GM23338 (cell line): ENCODE measurements around the gene KRT12. TPM values are rescaled to one million over a fixed set of nuclear protein-coding genes. Genes with fewer than 3 reads are reported as not detected.

Source experiments
- ATAC-seq: fragments of 200-7000 bp; cut with Tn5 transposase; 3 replicates; pipeline ENCODE4 v1.9.1; 2020
- DNase-seq: peaks from one replicate; pipeline ENCODE4 v3.0.0-alpha.2; 2015; ENCODE audit warnings: low spot score
- H2AFZ ChIP-seq: fragments of 200-600 bp; sonication (generic); 2 replicates; pipeline ENCODE4 v1.8.0; 2016; ENCODE audit warnings: antibody characterized with exemption, mild to moderate bottlenecking, moderate library complexity
- H3F3A ChIP-seq: fragments of 200-600 bp; sonication (generic); replicated peaks from 2 replicates; pipeline ENCODE4 v1.8.0; 2017; ENCODE audit warnings: antibody characterized with exemption, mixed run types, low read depth
- H3K27ac ChIP-seq: fragments of 200-600 bp; sonication (generic); 2 replicates; pipeline ENCODE4 v1.6.1; 2016; ENCODE audit warnings: low read depth
- H3K27me3 ChIP-seq: fragments of 200-600 bp; sonication (generic); 2 replicates; pipeline ENCODE4 v1.8.0; 2016; ENCODE audit warnings: mild to moderate bottlenecking, mixed run types, moderate library complexity; ENCODE audit not compliant: insufficient read depth
- H3K36me3 ChIP-seq: fragments of 200-600 bp; sonication (generic); 2 replicates; pipeline ENCODE4 v1.8.0; 2016; ENCODE audit warnings: mild to moderate bottlenecking; ENCODE audit not compliant: insufficient read depth
- H3K4me1 ChIP-seq: fragments of 200-600 bp; sonication (generic); 2 replicates; pipeline ENCODE4 v1.8.0; 2016; ENCODE audit warnings: mild to moderate bottlenecking, moderate library complexity; ENCODE audit not compliant: insufficient read depth
- H3K4me2 ChIP-seq: fragments of 200-600 bp; sonication (generic); 2 replicates; pipeline ENCODE4 v1.7.1; 2017; ENCODE audit warnings: mixed run types
- H3K4me3 ChIP-seq: fragments of 200-600 bp; sonication (generic); 2 replicates; pipeline ENCODE4 v1.6.1; 2016; ENCODE audit warnings: mixed run types
- H3K79me2 ChIP-seq: fragments of 200-600 bp; sonication (generic); replicated peaks from 2 replicates; pipeline ENCODE4 v1.8.0; 2017; ENCODE audit warnings: mild to moderate bottlenecking; ENCODE audit not compliant: insufficient read depth
- H3K9me2 ChIP-seq: fragments of 200-600 bp; sonication (generic); 2 replicates; pipeline ENCODE4 v1.8.0; 2017; ENCODE audit not compliant: insufficient read depth
- H4K20me1 ChIP-seq: fragments of 200-600 bp; sonication (generic); replicated peaks from 2 replicates; pipeline ENCODE4 v1.8.0; 2017; ENCODE audit warnings: mild to moderate bottlenecking; ENCODE audit not compliant: insufficient read depth
- H3K27ac Mint-ChIP-seq: 2 replicates; pipeline ENCODE4 v1.8.0; 2020; ENCODE audit warnings: inconsistent platforms, mild to moderate bottlenecking, moderate library complexity, mixed read lengths
- H3K27me3 Mint-ChIP-seq: 3 replicates; pipeline ENCODE4 v1.8.0; 2022; ENCODE audit warnings: low read depth, mild to moderate bottlenecking, moderate library complexity, mixed read lengths, inconsistent platforms; ENCODE audit not compliant: insufficient read depth, poor library complexity
- H3K36me3 Mint-ChIP-seq: 3 replicates; pipeline ENCODE4 v1.8.0; 2021; ENCODE audit warnings: low read depth, mild to moderate bottlenecking, inconsistent platforms, moderate library complexity, mixed read lengths
- H3K4me1 Mint-ChIP-seq: 3 replicates; pipeline ENCODE4 v1.8.0; 2020; ENCODE audit warnings: mild to moderate bottlenecking, inconsistent platforms, mixed read lengths
- H3K4me3 Mint-ChIP-seq: 3 replicates; pipeline ENCODE4 v1.8.0; 2021; ENCODE audit warnings: moderate library complexity, mild to moderate bottlenecking, inconsistent platforms, mixed read lengths
- H3K9me3 Mint-ChIP-seq: 3 replicates; pipeline ENCODE4 v1.8.0; 2020; ENCODE audit warnings: moderate library complexity, mild to moderate bottlenecking, inconsistent platforms, mixed read lengths
- CREB1 ChIP-seq: fragments of 250-450 bp; sonication (Bioruptor Pico); IDR thresholded peaks from 2 replicates; pipeline ENCODE4 v1.5.0; 2020; ENCODE audit warnings: low read depth, mild to moderate bottlenecking, moderate library complexity
- EZH2phosphoT487 ChIP-seq: fragments of 200-600 bp; sonication (generic); IDR thresholded peaks from one replicate; pipeline ENCODE4 v1.8.1; 2018; ENCODE audit warnings: antibody characterized with exemption; ENCODE audit not compliant: unreplicated experiment
- NANOG ChIP-seq: IDR thresholded peaks from 2 replicates; pipeline ENCODE4 v1.6.1; 2016; ENCODE audit warnings: antibody characterized with exemption, borderline replicate concordance
- POLR2AphosphoS5 ChIP-seq: IDR thresholded peaks from 2 replicates; pipeline ENCODE4 v1.6.1; 2016; ENCODE audit warnings: antibody characterized with exemption, low read depth
- ZNF114 ChIP-seq: fragments of 250-450 bp; sonication (Bioruptor Pico); IDR thresholded peaks from 2 replicates; pipeline ENCODE4 v1.5.0; 2020; ENCODE audit warnings: mild to moderate bottlenecking, moderate library complexity
- polyA plus RNA-seq: library from polyadenylated mRNA; unstranded; fragments of >200 nt; fragmentation: Nextera tagmentation; extraction: Ambion mirVana; gene quantifications from 2 replicates; pipeline ENCODE4 v1.2.1, GENCODE V29; 2016
- total RNA-seq: library from RNA; depleted of rRNA; stranded (reverse); fragments of >200 nt; shearing (Covaris generic); gene quantifications from 2 replicates; pipeline ENCODE4 v1.2.3, GENCODE V29; 2014
- TF ChIP-seq, protein P1 (sequence below): fragments of 250-450 bp; sonication (Bioruptor Pico); IDR thresholded peaks from 2 replicates; pipeline ENCODE4 v1.5.0; 2020; ENCODE audit warnings: mild to moderate bottlenecking, moderate library complexity
- TF ChIP-seq, protein P2 (sequence below), 2 experiments: fragments of 200-600 bp in 1 of 2; sonication (generic) in 1 of 2; conservative IDR thresholded peaks; 2 replicates each; pipeline versions ENCODE4 v1.5.1 to v1.6.1; 2016 to 2017; ENCODE audit warnings: antibody characterized with exemption in 2 of 2, low read depth in 2 of 2, mild to moderate bottlenecking in 2 of 2, moderate library complexity in 1 of 2

The KRT12 gene
- total and polyA plus RNA-seq, 2 experiments from 2014 or later, result not detected

DNA sequence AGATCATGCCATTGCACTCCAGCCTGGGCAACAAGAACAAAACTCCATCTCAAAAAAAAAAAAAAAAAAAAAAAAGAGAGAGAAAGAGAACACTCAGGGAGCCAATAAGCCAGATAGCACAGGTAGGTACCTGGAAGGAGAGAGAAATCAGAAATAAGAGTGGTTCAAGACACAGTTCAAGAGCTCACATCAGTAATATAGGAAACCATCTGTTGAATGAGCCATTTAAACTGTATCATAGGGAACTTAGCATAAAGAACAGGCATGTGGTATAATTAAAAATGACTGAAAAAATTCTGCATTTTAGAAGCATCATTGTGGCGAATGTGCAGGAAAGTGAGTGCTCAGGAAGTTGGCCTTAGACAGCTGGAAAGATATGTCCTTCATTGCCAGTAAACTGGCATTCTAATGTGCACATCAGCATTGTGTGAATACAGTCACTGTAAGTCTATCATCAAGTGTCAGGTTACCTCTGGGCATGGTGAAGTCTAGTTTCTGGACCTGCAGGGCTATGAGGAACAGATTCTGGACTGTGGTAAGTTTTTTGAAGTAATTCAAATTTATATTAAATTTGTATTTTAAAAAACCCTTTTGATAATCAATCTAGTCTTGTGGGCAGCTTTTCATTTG lies 20.4 kb downstream of the KRT12 start (continued):
- TF ChIP-seq, protein P1, sequence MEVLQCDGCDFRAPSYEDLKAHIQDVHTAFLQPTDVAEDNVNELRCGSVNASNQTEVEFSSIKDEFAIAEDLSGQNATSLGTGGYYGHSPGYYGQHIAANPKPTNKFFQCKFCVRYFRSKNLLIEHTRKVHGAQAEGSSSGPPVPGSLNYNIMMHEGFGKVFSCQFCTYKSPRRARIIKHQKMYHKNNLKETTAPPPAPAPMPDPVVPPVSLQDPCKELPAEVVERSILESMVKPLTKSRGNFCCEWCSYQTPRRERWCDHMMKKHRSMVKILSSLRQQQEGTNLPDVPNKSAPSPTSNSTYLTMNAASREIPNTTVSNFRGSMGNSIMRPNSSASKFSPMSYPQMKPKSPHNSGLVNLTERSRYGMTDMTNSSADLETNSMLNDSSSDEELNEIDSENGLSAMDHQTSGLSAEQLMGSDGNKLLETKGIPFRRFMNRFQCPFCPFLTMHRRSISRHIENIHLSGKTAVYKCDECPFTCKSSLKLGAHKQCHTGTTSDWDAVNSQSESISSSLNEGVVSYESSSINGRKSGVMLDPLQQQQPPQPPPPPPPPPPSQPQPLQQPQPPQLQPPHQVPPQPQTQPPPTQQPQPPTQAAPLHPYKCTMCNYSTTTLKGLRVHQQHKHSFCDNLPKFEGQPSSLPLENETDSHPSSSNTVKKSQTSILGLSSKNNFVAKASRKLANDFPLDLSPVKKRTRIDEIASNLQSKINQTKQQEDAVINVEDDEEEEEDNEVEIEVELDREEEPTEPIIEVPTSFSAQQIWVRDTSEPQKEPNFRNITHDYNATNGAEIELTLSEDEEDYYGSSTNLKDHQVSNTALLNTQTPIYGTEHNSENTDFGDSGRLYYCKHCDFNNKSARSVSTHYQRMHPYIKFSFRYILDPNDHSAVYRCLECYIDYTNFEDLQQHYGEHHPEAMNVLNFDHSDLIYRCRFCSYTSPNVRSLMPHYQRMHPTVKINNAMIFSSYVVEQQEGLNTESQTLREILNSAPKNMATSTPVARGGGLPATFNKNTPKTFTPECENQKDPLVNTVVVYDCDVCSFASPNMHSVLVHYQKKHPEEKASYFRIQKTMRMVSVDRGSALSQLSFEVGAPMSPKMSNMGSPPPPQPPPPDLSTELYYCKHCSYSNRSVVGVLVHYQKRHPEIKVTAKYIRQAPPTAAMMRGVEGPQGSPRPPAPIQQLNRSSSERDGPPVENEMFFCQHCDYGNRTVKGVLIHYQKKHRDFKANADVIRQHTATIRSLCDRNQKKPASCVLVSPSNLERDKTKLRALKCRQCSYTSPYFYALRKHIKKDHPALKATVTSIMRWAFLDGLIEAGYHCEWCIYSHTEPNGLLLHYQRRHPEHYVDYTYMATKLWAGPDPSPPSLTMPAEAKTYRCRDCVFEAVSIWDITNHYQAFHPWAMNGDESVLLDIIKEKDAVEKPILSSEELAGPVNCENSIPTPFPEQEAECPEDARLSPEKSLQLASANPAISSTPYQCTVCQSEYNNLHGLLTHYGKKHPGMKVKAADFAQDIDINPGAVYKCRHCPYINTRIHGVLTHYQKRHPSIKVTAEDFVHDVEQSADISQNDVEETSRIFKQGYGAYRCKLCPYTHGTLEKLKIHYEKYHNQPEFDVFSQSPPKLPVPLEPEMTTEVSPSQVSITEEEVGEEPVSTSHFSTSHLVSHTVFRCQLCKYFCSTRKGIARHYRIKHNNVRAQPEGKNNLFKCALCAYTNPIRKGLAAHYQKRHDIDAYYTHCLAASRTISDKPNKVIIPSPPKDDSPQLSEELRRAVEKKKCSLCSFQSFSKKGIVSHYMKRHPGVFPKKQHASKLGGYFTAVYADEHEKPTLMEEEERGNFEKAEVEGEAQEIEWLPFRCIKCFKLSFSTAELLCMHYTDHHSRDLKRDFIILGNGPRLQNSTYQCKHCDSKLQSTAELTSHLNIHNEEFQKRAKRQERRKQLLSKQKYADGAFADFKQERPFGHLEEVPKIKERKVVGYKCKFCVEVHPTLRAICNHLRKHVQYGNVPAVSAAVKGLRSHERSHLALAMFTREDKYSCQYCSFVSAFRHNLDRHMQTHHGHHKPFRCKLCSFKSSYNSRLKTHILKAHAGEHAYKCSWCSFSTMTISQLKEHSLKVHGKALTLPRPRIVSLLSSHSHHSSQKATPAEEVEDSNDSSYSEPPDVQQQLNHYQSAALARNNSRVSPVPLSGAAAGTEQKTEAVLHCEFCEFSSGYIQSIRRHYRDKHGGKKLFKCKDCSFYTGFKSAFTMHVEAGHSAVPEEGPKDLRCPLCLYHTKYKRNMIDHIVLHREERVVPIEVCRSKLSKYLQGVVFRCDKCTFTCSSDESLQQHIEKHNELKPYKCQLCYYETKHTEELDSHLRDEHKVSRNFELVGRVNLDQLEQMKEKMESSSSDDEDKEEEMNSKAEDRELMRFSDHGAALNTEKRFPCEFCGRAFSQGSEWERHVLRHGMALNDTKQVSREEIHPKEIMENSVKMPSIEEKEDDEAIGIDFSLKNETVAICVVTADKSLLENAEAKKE, result no peak
- TF ChIP-seq, protein P2, sequence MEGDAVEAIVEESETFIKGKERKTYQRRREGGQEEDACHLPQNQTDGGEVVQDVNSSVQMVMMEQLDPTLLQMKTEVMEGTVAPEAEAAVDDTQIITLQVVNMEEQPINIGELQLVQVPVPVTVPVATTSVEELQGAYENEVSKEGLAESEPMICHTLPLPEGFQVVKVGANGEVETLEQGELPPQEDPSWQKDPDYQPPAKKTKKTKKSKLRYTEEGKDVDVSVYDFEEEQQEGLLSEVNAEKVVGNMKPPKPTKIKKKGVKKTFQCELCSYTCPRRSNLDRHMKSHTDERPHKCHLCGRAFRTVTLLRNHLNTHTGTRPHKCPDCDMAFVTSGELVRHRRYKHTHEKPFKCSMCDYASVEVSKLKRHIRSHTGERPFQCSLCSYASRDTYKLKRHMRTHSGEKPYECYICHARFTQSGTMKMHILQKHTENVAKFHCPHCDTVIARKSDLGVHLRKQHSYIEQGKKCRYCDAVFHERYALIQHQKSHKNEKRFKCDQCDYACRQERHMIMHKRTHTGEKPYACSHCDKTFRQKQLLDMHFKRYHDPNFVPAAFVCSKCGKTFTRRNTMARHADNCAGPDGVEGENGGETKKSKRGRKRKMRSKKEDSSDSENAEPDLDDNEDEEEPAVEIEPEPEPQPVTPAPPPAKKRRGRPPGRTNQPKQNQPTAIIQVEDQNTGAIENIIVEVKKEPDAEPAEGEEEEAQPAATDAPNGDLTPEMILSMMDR (conservative IDR thresholded peaks at IDR 0.05; ENCODE audit: low read depth in 2 of 2), result no peak
- TF ChIP-seq EZH2phosphoT487, result no peak

DNA sequence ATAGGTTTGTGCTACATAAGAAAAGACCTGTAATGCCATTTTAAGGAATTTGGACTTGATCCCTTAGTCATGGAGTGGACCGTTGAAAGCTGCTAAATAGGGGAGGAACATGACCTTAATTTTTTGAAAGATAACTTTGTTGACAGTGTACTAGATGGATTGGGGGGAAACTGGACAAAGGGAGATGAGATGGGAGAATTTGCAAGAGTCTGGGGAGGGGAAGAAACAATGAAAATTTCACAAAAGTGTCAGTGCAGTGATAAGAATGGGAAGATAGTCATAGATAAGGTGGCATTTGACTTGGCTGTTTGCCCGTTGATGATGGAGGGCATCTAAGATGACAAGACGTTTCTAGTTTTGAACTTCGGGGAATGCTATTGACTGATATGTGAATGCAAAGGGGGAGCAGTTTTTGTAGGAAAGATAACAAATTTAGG lies 22.3 kb downstream of the KRT12 start:
- ATAC-seq, result no peak
- Histone ChIP-seq H3K27me3 (peaks cover 15% of the 10 kb centered on the region), H3K9me2 (no peaks in the 10 kb centered on the region), H4K20me1 (no peaks in the 10 kb centered on the region), H3K4me1 (no peaks in the 10 kb centered on the region), H3K4me2 (no peak overlapping the region), H3K27ac (no peak overlapping the region), H3K36me3 (no peaks in the 10 kb centered on the region), H3K4me3 (no peak overlapping the region), H3K79me2 (no peaks in the 10 kb centered on the region), H3F3A (no peaks in the 10 kb centered on the region), H2AFZ (no peak overlapping the region)
- Mint-ChIP-seq H3K36me3 (no peaks in the 10 kb centered on the region), H3K4me1 (peaks cover 3% of the 10 kb centered on the region; the same call in 1 of the 3 replicates), H3K27me3 (peaks cover 5% of the 10 kb centered on the region), H3K27ac (no peak overlapping the region), H3K9me3 (no peaks in the 10 kb centered on the region), H3K4me3 (no peak overlapping the region)
- DNase-seq, result no peak
- TF ChIP-seq CREB1 (CRISPR knock-in tag) (no peak), NANOG (no peak), EZH2phosphoT487 (no peak), ZNF114 (no peak), POLR2AphosphoS5 (no peak)
- TF ChIP-seq, protein P1, result no peak
